Tibial nerve (tissue), 4 donors: ENCODE measurements around the gene PPFIBP1.

Experiments
- EP300 ChIP-seq, 2 donors: sonication (generic); formaldehyde crosslinking; IDR thresholded peaks; one replicate each; pipeline ENCODE4 v1.6.1; 2017; ENCODE audit warnings: antibody characterized with exemption in 2 of 2, mild to moderate bottlenecking in 1 of 2
- TF ChIP-seq, protein P1 (sequence below), 5 experiments: fragments of 200-600 bp in 3 of 5; fragments of 450-650 bp in 2 of 5; sonication (generic) in 3 of 5; IDR thresholded peaks; one replicate each; pipeline ENCODE4 v1.5.1; 2016 to 2019; ENCODE audit warnings: antibody characterized with exemption in 5 of 5, mild to moderate bottlenecking in 3 of 5, moderate library complexity in 2 of 5

DNA sequence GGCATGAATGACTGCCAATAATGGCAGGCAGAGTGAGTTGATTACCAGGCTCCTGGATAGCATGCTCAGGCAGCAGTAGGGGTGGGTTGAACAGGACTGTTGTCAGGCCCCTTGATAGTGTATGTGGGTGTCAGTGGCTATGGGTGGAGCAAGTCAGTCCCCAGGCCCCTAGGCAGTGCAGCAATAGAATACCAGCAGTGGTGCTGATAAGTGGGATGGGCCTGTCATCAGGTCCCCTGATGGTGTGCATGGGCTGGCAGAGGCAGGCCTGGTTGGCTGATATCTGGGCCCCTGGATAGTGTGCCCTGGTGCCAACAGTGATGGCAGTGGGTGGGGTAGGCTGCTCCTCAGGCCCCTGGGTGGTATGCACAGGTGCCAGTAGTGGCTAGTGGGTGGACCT lies 45.1 kb upstream of the PPFIBP1 start:
- no peak for TF ChIP-seq EP300 (IDR thresholded peaks at IDR 0.05)
- TF ChIP-seq, protein P1, sequence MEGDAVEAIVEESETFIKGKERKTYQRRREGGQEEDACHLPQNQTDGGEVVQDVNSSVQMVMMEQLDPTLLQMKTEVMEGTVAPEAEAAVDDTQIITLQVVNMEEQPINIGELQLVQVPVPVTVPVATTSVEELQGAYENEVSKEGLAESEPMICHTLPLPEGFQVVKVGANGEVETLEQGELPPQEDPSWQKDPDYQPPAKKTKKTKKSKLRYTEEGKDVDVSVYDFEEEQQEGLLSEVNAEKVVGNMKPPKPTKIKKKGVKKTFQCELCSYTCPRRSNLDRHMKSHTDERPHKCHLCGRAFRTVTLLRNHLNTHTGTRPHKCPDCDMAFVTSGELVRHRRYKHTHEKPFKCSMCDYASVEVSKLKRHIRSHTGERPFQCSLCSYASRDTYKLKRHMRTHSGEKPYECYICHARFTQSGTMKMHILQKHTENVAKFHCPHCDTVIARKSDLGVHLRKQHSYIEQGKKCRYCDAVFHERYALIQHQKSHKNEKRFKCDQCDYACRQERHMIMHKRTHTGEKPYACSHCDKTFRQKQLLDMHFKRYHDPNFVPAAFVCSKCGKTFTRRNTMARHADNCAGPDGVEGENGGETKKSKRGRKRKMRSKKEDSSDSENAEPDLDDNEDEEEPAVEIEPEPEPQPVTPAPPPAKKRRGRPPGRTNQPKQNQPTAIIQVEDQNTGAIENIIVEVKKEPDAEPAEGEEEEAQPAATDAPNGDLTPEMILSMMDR (IDR thresholded peaks at IDR 0.05) = no peak
